ENCODE data around the gene SLC6A16.
"Not testable (repeated sequence)": the region's sequence is repeated elsewhere in the genome, so short reads cannot be mapped to it uniquely, and the experiment has no call there.

DNA sequence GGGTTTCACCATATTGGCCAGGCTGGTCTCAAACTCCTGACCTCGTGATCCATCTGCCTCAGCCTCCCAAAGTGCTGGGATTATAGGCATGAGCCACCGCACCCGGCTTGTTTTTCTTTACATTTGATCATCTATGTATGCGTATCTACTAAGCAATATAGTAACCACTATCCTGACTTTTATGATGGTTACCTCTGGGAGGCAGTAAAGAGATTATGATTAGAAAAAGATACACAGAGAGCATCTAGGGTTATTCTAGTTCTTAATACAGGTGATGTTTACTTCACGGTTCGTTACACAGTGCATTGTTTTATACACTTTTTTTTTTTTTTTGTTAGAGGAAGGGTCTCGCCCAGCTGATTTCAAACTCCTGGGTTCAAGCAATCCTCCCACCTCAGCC, 18.3 kb downstream of the SLC6A16 start:
- TF ChIP-seq, protein P1, sequence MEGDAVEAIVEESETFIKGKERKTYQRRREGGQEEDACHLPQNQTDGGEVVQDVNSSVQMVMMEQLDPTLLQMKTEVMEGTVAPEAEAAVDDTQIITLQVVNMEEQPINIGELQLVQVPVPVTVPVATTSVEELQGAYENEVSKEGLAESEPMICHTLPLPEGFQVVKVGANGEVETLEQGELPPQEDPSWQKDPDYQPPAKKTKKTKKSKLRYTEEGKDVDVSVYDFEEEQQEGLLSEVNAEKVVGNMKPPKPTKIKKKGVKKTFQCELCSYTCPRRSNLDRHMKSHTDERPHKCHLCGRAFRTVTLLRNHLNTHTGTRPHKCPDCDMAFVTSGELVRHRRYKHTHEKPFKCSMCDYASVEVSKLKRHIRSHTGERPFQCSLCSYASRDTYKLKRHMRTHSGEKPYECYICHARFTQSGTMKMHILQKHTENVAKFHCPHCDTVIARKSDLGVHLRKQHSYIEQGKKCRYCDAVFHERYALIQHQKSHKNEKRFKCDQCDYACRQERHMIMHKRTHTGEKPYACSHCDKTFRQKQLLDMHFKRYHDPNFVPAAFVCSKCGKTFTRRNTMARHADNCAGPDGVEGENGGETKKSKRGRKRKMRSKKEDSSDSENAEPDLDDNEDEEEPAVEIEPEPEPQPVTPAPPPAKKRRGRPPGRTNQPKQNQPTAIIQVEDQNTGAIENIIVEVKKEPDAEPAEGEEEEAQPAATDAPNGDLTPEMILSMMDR (IDR thresholded peaks at IDR 0.05; ENCODE audit: poor library complexity), result not testable (repeated sequence)
- TF ChIP-seq EZH2 (IDR thresholded peaks at IDR 0.05; ENCODE audit: borderline replicate concordance), result not testable (repeated sequence)

Data from hepatocyte (in vitro differentiated cells).